Glutamatergic neuron (in vitro differentiated cells): ENCODE measurements around the gene ASGR2. TPM values are rescaled to one million over a fixed set of nuclear protein-coding genes. Genes with fewer than 3 reads are reported as not detected.
"Not testable (repeated sequence)": the region's sequence is repeated elsewhere in the genome, so short reads cannot be mapped to it uniquely, and the experiment has no call there.

Source experiments
- DNase-seq: peaks from one replicate; pipeline ENCODE4 v3.0.0; 2022
- H3K27ac Mint-ChIP-seq: one replicate; pipeline ENCODE4 v1.8.0; 2020; ENCODE audit warnings: mild to moderate bottlenecking, mixed read lengths, inconsistent platforms; ENCODE audit not compliant: unreplicated experiment
- H3K27me3 Mint-ChIP-seq: one replicate; pipeline ENCODE4 v1.8.0; 2020; ENCODE audit warnings: mild to moderate bottlenecking, moderate library complexity, mixed read lengths, inconsistent platforms; ENCODE audit not compliant: unreplicated experiment
- H3K36me3 Mint-ChIP-seq: one replicate; pipeline ENCODE4 v1.8.0; 2020; ENCODE audit warnings: mild to moderate bottlenecking, mixed read lengths, inconsistent platforms; ENCODE audit not compliant: unreplicated experiment
- H3K4me1 Mint-ChIP-seq: one replicate; pipeline ENCODE4 v1.8.0; 2020; ENCODE audit warnings: mild to moderate bottlenecking, low read depth, mixed read lengths, inconsistent platforms; ENCODE audit not compliant: unreplicated experiment
- H3K4me3 Mint-ChIP-seq: one replicate; pipeline ENCODE4 v1.8.0; 2020; ENCODE audit warnings: mild to moderate bottlenecking, mixed read lengths, inconsistent platforms; ENCODE audit not compliant: unreplicated experiment
- H3K9me3 Mint-ChIP-seq: one replicate; pipeline ENCODE4 v1.8.0; 2020; ENCODE audit warnings: mild to moderate bottlenecking, moderate library complexity, mixed read lengths, inconsistent platforms; ENCODE audit not compliant: unreplicated experiment
- CTCF ChIP-seq: fragments of 200-600 bp; sonication (generic); IDR thresholded peaks from one replicate; pipeline ENCODE4 v1.5.0; 2021; ENCODE audit not compliant: partially characterized antibody, unreplicated experiment
- long read RNA-seq: library from polyadenylated mRNA; unstranded; transcript quantifications from one replicate; pipeline ENCODE4 v2.0.0, GENCODE V29; 2020; ENCODE audit not compliant: unreplicated experiment
- total RNA-seq: library from RNA; stranded (reverse); fragmentation: NEBNext Ultra II Directional; extraction: Animal tissue kit (Norgen Biotek cat#: 25700); gene quantifications from one replicate; pipeline ENCODE4 v1.2.1, GENCODE V29; 2021; ENCODE audit not compliant: unreplicated experiment

Gene ASGR2
- total RNA-seq, result not detected
- long read RNA-seq, partial matches to known transcripts, result 1 of 1 reads
- long read RNA-seq, other reads (novel, unspliced or antisense), result 0 of 1 reads

- Mint-ChIP-seq H3K27me3 (peaks cover 2% of the 10 kb centered on the region), H3K4me3 (no peak within 1 kb of the TSS), H3K36me3 (no peaks in the 10 kb centered on the region), H3K4me1 (no peaks in the 10 kb centered on the region), H3K27ac (no peak within 1 kb of the TSS), H3K9me3 (peaks cover 4% of the 10 kb centered on the region)
- DNase-seq, result no peak
- no peak for TF ChIP-seq CTCF
Measured at GRCh38 chr17:7114241-7114874, at the start of gene ASGR2. ASGR2 (minus strand) TSS chr17:7114822; CDS start chr17:7114240, 582 bp downstream.

GRCh38 chr17:7159571-7159970, 44.9 kb upstream of the ASGR2 start:
- not testable (repeated sequence) for H3K36me3 Mint-ChIP-seq, H3K27me3 Mint-ChIP-seq, H3K4me1 Mint-ChIP-seq, DNase-seq, H3K9me3 Mint-ChIP-seq, H3K4me3 Mint-ChIP-seq, H3K27ac Mint-ChIP-seq

- not testable (repeated sequence) for H3K9me3 Mint-ChIP-seq, H3K4me1 Mint-ChIP-seq, H3K36me3 Mint-ChIP-seq, H3K27ac Mint-ChIP-seq, H3K27me3 Mint-ChIP-seq, H3K4me3 Mint-ChIP-seq, DNase-seq
Measured at GRCh38 chr17:7158424-7158823, 43.8 kb upstream of the ASGR2 start.

GRCh38 chr17:7156342-7156940, 41.8 kb upstream of the ASGR2 start:
- TF ChIP-seq CTCF, result no peak
- no peaks in the 10 kb centered on the region for H3K9me3 Mint-ChIP-seq
- H3K27me3 Mint-ChIP-seq, result peaks cover 1% of the 10 kb centered on the region
- no peak overlapping the region for H3K4me3 Mint-ChIP-seq
- H3K27ac Mint-ChIP-seq, result no peak overlapping the region
- DNase-seq, result no peak
- no peaks in the 10 kb centered on the region for H3K4me1 Mint-ChIP-seq
- H3K36me3 Mint-ChIP-seq, result no peaks in the 10 kb centered on the region

- H3K4me3 Mint-ChIP-seq, result no peak overlapping the region
- DNase-seq, result no peak
- no peak overlapping the region for H3K27ac Mint-ChIP-seq
- H3K36me3 Mint-ChIP-seq, result no peaks in the 10 kb centered on the region
- no peaks in the 10 kb centered on the region for H3K27me3 Mint-ChIP-seq
- H3K9me3 Mint-ChIP-seq, result no peaks in the 10 kb centered on the region
- no peak for TF ChIP-seq CTCF
- no peaks in the 10 kb centered on the region for H3K4me1 Mint-ChIP-seq
Measured at GRCh38 chr17:7147772-7148171, 33.1 kb upstream of the ASGR2 start.

- no peak for TF ChIP-seq CTCF
- no peak for DNase-seq
- Mint-ChIP-seq H3K27me3 (peaks cover 6% of the 10 kb centered on the region), H3K9me3 (peaks cover 1% of the 10 kb centered on the region), H3K27ac (no peak overlapping the region), H3K4me1 (no peaks in the 10 kb centered on the region), H3K4me3 (no peak overlapping the region), H3K36me3 (no peaks in the 10 kb centered on the region)
Measured at GRCh38 chr17:7146115-7146514, 31.5 kb upstream of the ASGR2 start.
